HEK293 (cell line): Measurements from ENCODE around the gene TCF3.

Experiments used
- CTCF ChIA-PET: fragments of 350-600 bp; formaldehyde crosslinking; extraction: SDS; loops from one replicate; lab custom pipeline; 2021; ENCODE audit warnings: antibody characterized with exemption; lab: Yijun Ruan, JAX
- POLR2A ChIA-PET: fragments of 300-600 bp; formaldehyde crosslinking; extraction: SDS; loops from one replicate; lab custom pipeline; 2020; ENCODE audit warnings: antibody characterized with exemption, inconsistent platforms; lab: Yijun Ruan, JAX
- H3K27ac ChIP-seq: fragments of 200-500 bp; sonication (Bioruptor generic); 2 replicates; pipeline ENCODE4 v1.5.1; 2014; ENCODE audit warnings: low read depth, low read length, control low read depth, inconsistent platforms; ENCODE audit errors: extremely low read depth
- H3K36me3 ChIP-seq, 2 experiments: fragments of 200-500 bp in 1 of 2; sonication (Bioruptor generic) in 1 of 2; 1 replicate in 1 of 2; 2 replicates in 1 of 2; pipeline ENCODE4 v1.5.1; 2014 to 2017; ENCODE audit warnings: inconsistent platforms in 2 of 2, low read length in 2 of 2; ENCODE audit not compliant: control insufficient read depth in 2 of 2, insufficient read depth in 1 of 2
- H3K4me1 ChIP-seq: fragments of 200-500 bp; sonication (Bioruptor generic); 2 replicates; pipeline ENCODE4 v1.5.1; 2014; ENCODE audit warnings: mild to moderate bottlenecking, low read length, inconsistent platforms; ENCODE audit not compliant: control insufficient read depth, insufficient read depth
- H3K4me3 ChIP-seq: 2 replicates; pipeline ENCODE4 v1.5.1; 2011; ENCODE audit warnings: low read depth, mild to moderate bottlenecking, control low read depth, low read length, moderate library complexity
- H3K9me3 ChIP-seq: fragments of 200-500 bp; sonication (Bioruptor generic); 2 replicates; pipeline ENCODE4 v1.5.1; 2014; ENCODE audit warnings: low read depth, low read length, inconsistent platforms; ENCODE audit not compliant: control insufficient read depth, insufficient read depth
- BCL11B ChIP-seq: fragments of 450-650 bp; formaldehyde crosslinking; IDR thresholded peaks from 2 replicates; pipeline ENCODE4 v1.5.1; 2016; ENCODE audit warnings: low read depth, missing biosample characterization, missing genetic modification characterization
- HOXC10 ChIP-seq: sonication (generic); formaldehyde crosslinking; IDR thresholded peaks from 2 replicates; pipeline ENCODE4 v1.8.1; 2023; ENCODE audit warnings: mild to moderate bottlenecking, missing genetic modification reagents
- IKZF3 ChIP-seq: fragments of 450-650 bp; IDR thresholded peaks from 2 replicates; pipeline ENCODE4 v1.5.0; 2018; ENCODE audit warnings: missing biosample characterization, mild to moderate bottlenecking, missing genetic modification characterization, moderate library complexity
- MYNN ChIP-seq: fragments of 450-650 bp; formaldehyde crosslinking; IDR thresholded peaks from 2 replicates; pipeline ENCODE4 v1.5.1; 2016; ENCODE audit warnings: missing biosample characterization, missing genetic modification characterization, borderline replicate concordance
- SALL2 ChIP-seq: fragments of 450-650 bp; formaldehyde crosslinking; IDR thresholded peaks from 2 replicates; pipeline ENCODE4 v1.5.0; 2017; ENCODE audit warnings: missing biosample characterization, mild to moderate bottlenecking, missing genetic modification characterization, borderline replicate concordance
- SETDB1 ChIP-seq: IDR thresholded peaks from one replicate; pipeline ENCODE4 v1.6.1; 2017; ENCODE audit warnings: mild to moderate bottlenecking, low read length, moderate library complexity, mixed read lengths; ENCODE audit not compliant: insufficient read length
- SP2 ChIP-seq: fragments of 450-650 bp; formaldehyde crosslinking; IDR thresholded peaks from 2 replicates; pipeline ENCODE4 v1.5.1; 2016; ENCODE audit warnings: missing biosample characterization, missing genetic modification characterization
- WT1 ChIP-seq: fragments of 450-650 bp; formaldehyde crosslinking; IDR thresholded peaks from 2 replicates; pipeline ENCODE4 v1.5.1; 2016; ENCODE audit warnings: missing biosample characterization, missing genetic modification characterization
- YY2 ChIP-seq: fragments of 450-650 bp; formaldehyde crosslinking; IDR thresholded peaks from 2 replicates; pipeline ENCODE4 v1.5.1; 2016; ENCODE audit warnings: missing biosample characterization, missing genetic modification characterization
- ZBTB21 ChIP-seq: fragments of 450-650 bp; formaldehyde crosslinking; IDR thresholded peaks from 2 replicates; pipeline ENCODE4 v1.5.1; 2017; ENCODE audit warnings: missing biosample characterization, missing genetic modification characterization
- ZNF10 ChIP-seq: fragments of 450-650 bp; formaldehyde crosslinking; IDR thresholded peaks from 2 replicates; pipeline ENCODE4 v1.5.1; 2017; ENCODE audit warnings: missing biosample characterization, missing genetic modification characterization
- ZNF121 ChIP-seq: fragments of 450-650 bp; formaldehyde crosslinking; IDR thresholded peaks from 2 replicates; pipeline ENCODE4 v1.5.1; 2016; ENCODE audit warnings: missing biosample characterization, missing genetic modification characterization
- ZNF157 ChIP-seq: fragments of 450-650 bp; formaldehyde crosslinking; IDR thresholded peaks from 2 replicates; pipeline ENCODE4 v1.5.1; 2016; ENCODE audit warnings: missing biosample characterization, missing genetic modification characterization
- ZNF174 ChIP-seq: fragments of 450-650 bp; formaldehyde crosslinking; IDR thresholded peaks from 2 replicates; pipeline ENCODE4 v1.5.0; 2017; ENCODE audit warnings: missing biosample characterization, mild to moderate bottlenecking, missing genetic modification characterization
- ZNF221 ChIP-seq: fragments of 450-650 bp; formaldehyde crosslinking; IDR thresholded peaks from 2 replicates; pipeline ENCODE4 v1.5.1; 2017; ENCODE audit warnings: missing biosample characterization, missing genetic modification characterization, borderline replicate concordance
- ZNF311 ChIP-seq: fragments of 450-650 bp; formaldehyde crosslinking; IDR thresholded peaks from 2 replicates; pipeline ENCODE4 v1.5.1; 2017; ENCODE audit warnings: missing biosample characterization, missing genetic modification characterization, borderline replicate concordance
- ZNF335 ChIP-seq: fragments of 450-650 bp; formaldehyde crosslinking; conservative IDR thresholded peaks from 2 replicates; pipeline ENCODE4 v1.5.1; 2016; ENCODE audit warnings: missing biosample characterization, missing genetic modification characterization
- ZNF350 ChIP-seq: fragments of 450-650 bp; formaldehyde crosslinking; IDR thresholded peaks from 2 replicates; pipeline ENCODE4 v1.5.0; 2017; ENCODE audit warnings: missing biosample characterization, mild to moderate bottlenecking, missing genetic modification characterization
- ZNF473 ChIP-seq: fragments of 450-650 bp; formaldehyde crosslinking; IDR thresholded peaks from 2 replicates; pipeline ENCODE4 v1.5.1; 2017; ENCODE audit warnings: missing biosample characterization, missing genetic modification characterization
- ZNF514 ChIP-seq: fragments of 450-650 bp; formaldehyde crosslinking; IDR thresholded peaks from 2 replicates; pipeline ENCODE4 v1.5.1; 2016; ENCODE audit warnings: missing biosample characterization, missing genetic modification characterization
- ZNF548 ChIP-seq: fragments of 450-650 bp; formaldehyde crosslinking; IDR thresholded peaks from 2 replicates; pipeline ENCODE4 v1.5.1; 2016; ENCODE audit warnings: missing biosample characterization, missing genetic modification characterization
- ZNF560 ChIP-seq: fragments of 450-650 bp; formaldehyde crosslinking; IDR thresholded peaks from 2 replicates; pipeline ENCODE4 v1.5.1; 2017; ENCODE audit warnings: missing biosample characterization, missing genetic modification characterization, borderline replicate concordance
- ZNF561 ChIP-seq: fragments of 450-650 bp; IDR thresholded peaks from 2 replicates; pipeline ENCODE4 v1.5.1; 2018; ENCODE audit warnings: missing biosample characterization, missing genetic modification characterization, borderline replicate concordance
- ZNF596 ChIP-seq: fragments of 450-650 bp; IDR thresholded peaks from 2 replicates; pipeline ENCODE4 v1.5.0; 2018; ENCODE audit warnings: missing biosample characterization, mild to moderate bottlenecking, missing genetic modification characterization, moderate library complexity
- ZNF792 ChIP-seq: fragments of 450-650 bp; formaldehyde crosslinking; IDR thresholded peaks from 2 replicates; pipeline ENCODE4 v1.5.1; 2016; ENCODE audit warnings: missing biosample characterization, missing genetic modification characterization
- ZNF830 ChIP-seq: fragments of 450-650 bp; IDR thresholded peaks from 2 replicates; pipeline ENCODE4 v1.5.0; 2018; ENCODE audit warnings: missing biosample characterization, missing genetic modification characterization, low read depth, mild to moderate bottlenecking, moderate library complexity
- ZXDB ChIP-seq: fragments of 450-650 bp; formaldehyde crosslinking; IDR thresholded peaks from 2 replicates; pipeline ENCODE4 v1.5.1; 2016; ENCODE audit warnings: missing biosample characterization, missing genetic modification characterization
- TF ChIP-seq, protein P1 (sequence below): fragments of 450-650 bp; formaldehyde crosslinking; IDR thresholded peaks from 2 replicates; pipeline ENCODE4 v1.5.1; 2017; ENCODE audit warnings: missing biosample characterization, mild to moderate bottlenecking, missing genetic modification characterization, moderate library complexity
- TF ChIP-seq, protein P2 (sequence below): fragments of 450-650 bp; formaldehyde crosslinking; IDR thresholded peaks from 2 replicates; pipeline ENCODE4 v1.5.1; 2016; ENCODE audit warnings: missing biosample characterization, missing genetic modification characterization
- TF ChIP-seq, protein P3 (sequence below): fragments of 450-650 bp; formaldehyde crosslinking; IDR thresholded peaks from 2 replicates; pipeline ENCODE4 v1.5.1; 2016; ENCODE audit warnings: missing biosample characterization, missing genetic modification characterization, borderline replicate concordance
- TF ChIP-seq, protein P4 (sequence below): fragments of 450-650 bp; formaldehyde crosslinking; IDR thresholded peaks from 2 replicates; pipeline ENCODE4 v1.5.1; 2016; ENCODE audit warnings: missing biosample characterization, missing genetic modification characterization, low read depth

Gene TCF3

DNA sequence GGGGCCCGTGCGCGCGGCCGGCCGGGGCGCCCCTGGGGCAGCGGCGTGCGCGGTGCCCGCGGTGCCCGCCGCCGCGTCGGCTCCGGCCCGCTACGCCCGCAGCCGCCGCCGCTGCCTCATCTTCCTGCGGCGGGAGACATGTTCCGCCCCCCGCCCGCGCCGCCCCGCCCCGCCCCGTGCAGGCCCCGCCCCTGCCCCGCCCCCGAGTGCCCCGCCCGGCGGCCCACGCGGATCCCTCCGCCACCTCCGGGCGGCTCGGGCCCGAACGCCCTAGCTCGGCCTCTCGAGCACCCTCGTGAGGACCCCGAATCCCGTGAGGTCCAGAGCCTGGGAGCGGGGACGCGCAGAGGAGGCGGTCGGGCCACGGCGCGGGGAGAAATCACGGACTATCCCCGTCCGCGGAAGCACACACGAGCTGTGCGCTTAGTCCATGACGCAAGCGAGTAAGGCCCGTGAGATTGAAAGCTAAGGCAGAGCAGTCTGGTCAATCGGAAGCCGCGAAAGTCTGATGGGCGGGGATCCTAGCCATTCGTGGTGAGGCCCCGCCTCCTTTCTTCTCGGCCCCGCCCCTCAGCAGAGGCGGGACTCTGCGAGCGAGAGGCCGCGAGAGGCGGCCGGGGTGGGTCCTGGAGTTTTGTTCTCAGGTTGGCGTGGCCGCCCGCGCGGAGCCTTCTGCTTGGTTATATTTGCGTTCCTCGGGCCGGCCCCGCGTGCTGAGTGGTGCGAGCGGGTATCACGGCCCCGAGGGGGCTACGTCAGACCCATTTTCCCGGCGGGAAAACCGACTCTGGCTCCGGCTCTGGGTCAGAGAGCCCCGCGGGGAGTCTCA lies at the start of gene TCF3:
Gene TCF3, minus strand, starts transcription at position 145 of the 829 bp plus-strand sequence. CDS start 2,367 bp downstream, outside the sequence.
- ChIA-PET CTCF (interaction anchor here (0.6 to 1.2 kb wide), 7 partner anchors 13 to 197 kb away, joined by 3 to 6 read pairs (median 4); no protein-coding TSS in a partner anchor), POLR2A (interaction anchor here (0.6 to 1.8 kb wide), 8 partner anchors 16 to 106 kb away, joined by 3 to 9 read pairs (median 4); partner anchors contain the start of genes MBD3 and UQCR11)
- peaks cover 3% of the 10 kb centered on the region; the same call in 1 of the 2 replicates for H3K4me1 ChIP-seq
- no peak for TF ChIP-seq MYNN (tag by site-specific recombination)
- TF ChIP-seq SALL2, result peak; percentile 99
- TF ChIP-seq ZNF561, result peak; percentile 81; the same call in 1 of the 2 replicates
- TF ChIP-seq ZNF792 (tag by site-specific recombination), result no peak
- TF ChIP-seq ZNF560 (tag by site-specific recombination), result no peak
- TF ChIP-seq, protein P1, sequence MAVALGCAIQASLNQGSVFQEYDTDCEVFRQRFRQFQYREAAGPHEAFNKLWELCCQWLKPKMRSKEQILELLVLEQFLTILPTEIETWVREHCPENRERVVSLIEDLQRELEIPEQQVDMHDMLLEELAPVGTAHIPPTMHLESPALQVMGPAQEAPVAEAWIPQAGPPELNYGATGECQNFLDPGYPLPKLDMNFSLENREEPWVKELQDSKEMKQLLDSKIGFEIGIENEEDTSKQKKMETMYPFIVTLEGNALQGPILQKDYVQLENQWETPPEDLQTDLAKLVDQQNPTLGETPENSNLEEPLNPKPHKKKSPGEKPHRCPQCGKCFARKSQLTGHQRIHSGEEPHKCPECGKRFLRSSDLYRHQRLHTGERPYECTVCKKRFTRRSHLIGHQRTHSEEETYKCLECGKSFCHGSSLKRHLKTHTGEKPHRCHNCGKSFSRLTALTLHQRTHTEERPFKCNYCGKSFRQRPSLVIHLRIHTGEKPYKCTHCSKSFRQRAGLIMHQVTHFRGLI, result 0 out of 2 replicates have a peak, but pooled peaks have one; percentile 44
- no peak for TF ChIP-seq ZNF473 (tag by site-specific recombination)
- TF ChIP-seq ZNF596, result no peak
- TF ChIP-seq ZNF221 (tag by site-specific recombination), result no peak
- no peak for TF ChIP-seq ZNF830 (tag by site-specific recombination)
- TF ChIP-seq IKZF3 (tag by site-specific recombination), result peak; percentile 71
- TF ChIP-seq, protein P2, sequence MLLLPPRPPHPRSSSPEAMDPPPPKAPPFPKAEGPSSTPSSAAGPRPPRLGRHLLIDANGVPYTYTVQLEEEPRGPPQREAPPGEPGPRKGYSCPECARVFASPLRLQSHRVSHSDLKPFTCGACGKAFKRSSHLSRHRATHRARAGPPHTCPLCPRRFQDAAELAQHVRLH, result peak; percentile 92
- TF ChIP-seq ZNF174 (tag by site-specific recombination), result no peak
- TF ChIP-seq ZBTB21 (tag by site-specific recombination), result peak; percentile 99
- TF ChIP-seq ZNF350, result no peak
- peak; percentile 42; the same call in 1 of the 2 replicates for TF ChIP-seq BCL11B (tag by site-specific recombination)
- TF ChIP-seq ZNF121, result peak; percentile 67; the same call in 1 of the 2 replicates
- TF ChIP-seq ZXDB (tag by site-specific recombination), result peak; percentile 99
- peak; percentile 96 for TF ChIP-seq ZNF335 (tag by site-specific recombination)
- TF ChIP-seq, protein P3, sequence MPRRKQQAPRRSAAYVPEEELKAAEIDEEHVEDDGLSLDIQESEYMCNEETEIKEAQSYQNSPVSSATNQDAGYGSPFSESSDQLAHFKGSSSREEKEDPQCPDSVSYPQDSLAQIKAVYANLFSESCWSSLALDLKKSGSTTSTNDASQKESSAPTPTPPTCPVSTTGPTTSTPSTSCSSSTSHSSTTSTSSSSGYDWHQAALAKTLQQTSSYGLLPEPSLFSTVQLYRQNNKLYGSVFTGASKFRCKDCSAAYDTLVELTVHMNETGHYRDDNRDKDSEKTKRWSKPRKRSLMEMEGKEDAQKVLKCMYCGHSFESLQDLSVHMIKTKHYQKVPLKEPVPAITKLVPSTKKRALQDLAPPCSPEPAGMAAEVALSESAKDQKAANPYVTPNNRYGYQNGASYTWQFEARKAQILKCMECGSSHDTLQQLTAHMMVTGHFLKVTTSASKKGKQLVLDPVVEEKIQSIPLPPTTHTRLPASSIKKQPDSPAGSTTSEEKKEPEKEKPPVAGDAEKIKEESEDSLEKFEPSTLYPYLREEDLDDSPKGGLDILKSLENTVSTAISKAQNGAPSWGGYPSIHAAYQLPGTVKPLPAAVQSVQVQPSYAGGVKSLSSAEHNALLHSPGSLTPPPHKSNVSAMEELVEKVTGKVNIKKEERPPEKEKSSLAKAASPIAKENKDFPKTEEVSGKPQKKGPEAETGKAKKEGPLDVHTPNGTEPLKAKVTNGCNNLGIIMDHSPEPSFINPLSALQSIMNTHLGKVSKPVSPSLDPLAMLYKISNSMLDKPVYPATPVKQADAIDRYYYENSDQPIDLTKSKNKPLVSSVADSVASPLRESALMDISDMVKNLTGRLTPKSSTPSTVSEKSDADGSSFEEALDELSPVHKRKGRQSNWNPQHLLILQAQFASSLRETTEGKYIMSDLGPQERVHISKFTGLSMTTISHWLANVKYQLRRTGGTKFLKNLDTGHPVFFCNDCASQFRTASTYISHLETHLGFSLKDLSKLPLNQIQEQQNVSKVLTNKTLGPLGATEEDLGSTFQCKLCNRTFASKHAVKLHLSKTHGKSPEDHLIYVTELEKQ (tag by site-specific recombination), result peak; percentile 68
- TF ChIP-seq, protein P4, sequence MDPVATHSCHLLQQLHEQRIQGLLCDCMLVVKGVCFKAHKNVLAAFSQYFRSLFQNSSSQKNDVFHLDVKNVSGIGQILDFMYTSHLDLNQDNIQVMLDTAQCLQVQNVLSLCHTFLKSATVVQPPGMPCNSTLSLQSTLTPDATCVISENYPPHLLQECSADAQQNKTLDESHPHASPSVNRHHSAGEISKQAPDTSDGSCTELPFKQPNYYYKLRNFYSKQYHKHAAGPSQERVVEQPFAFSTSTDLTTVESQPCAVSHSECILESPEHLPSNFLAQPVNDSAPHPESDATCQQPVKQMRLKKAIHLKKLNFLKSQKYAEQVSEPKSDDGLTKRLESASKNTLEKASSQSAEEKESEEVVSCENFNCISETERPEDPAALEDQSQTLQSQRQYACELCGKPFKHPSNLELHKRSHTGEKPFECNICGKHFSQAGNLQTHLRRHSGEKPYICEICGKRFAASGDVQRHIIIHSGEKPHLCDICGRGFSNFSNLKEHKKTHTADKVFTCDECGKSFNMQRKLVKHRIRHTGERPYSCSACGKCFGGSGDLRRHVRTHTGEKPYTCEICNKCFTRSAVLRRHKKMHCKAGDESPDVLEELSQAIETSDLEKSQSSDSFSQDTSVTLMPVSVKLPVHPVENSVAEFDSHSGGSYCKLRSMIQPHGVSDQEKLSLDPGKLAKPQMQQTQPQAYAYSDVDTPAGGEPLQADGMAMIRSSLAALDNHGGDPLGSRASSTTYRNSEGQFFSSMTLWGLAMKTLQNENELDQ (tag by site-specific recombination), result no peak
- no peak for TF ChIP-seq ZNF548 (tag by site-specific recombination)
- TF ChIP-seq SETDB1, result no peak
- peak; percentile 79 for TF ChIP-seq WT1
- no peak for TF ChIP-seq ZNF311 (tag by site-specific recombination)
- peak; percentile 93 for TF ChIP-seq YY2 (tag by site-specific recombination)
- TF ChIP-seq ZNF10 (tag by site-specific recombination), result no peak
- no peak for TF ChIP-seq ZNF514 (tag by site-specific recombination)
- no peak for TF ChIP-seq ZNF157 (tag by site-specific recombination)
- TF ChIP-seq SP2 (tag by site-specific recombination), result peak; percentile 97
- no peak for TF ChIP-seq HOXC10 (CRISPR knock-in tag)

More for the DNA sequence above, at the start of gene TCF3:
- H3K4me3 ChIP-seq, result peak within 1 kb of the TSS; percentile 69
- H3K27ac ChIP-seq, result peak within 1 kb of the TSS; percentile 99
- H3K9me3 ChIP-seq, result no peaks in the 10 kb centered on the region
- H3K36me3 ChIP-seq, result peaks cover 6 to 25% of the 10 kb centered on the region in 2 experiments; a peak in 2 of 3 replicates
